BLaER1 (cell line): ENCODE measurements around the gene ITGA1.

Experiments
- H3K27ac ChIP-seq: shearing (Covaris generic); formaldehyde crosslinking; 2 replicates; pipeline ENCODE4 v1.8.1; 2022
- H3K27me3 ChIP-seq: shearing (Covaris generic); formaldehyde crosslinking; 2 replicates; pipeline ENCODE4 v1.8.1; 2022
- H3K36me3 ChIP-seq: shearing (Covaris generic); formaldehyde crosslinking; 2 replicates; pipeline ENCODE4 v1.8.1; 2022
- H3K4me1 ChIP-seq: shearing (Covaris generic); formaldehyde crosslinking; 2 replicates; pipeline ENCODE4 v1.8.1; 2022
- H3K4me2 ChIP-seq: shearing (Covaris generic); formaldehyde crosslinking; 2 replicates; pipeline ENCODE4 v1.8.1; 2022
- H3K4me3 ChIP-seq: shearing (Covaris generic); formaldehyde crosslinking; 2 replicates; pipeline ENCODE4 v1.8.1; 2022
- H3K9ac ChIP-seq: shearing (Covaris generic); formaldehyde crosslinking; 2 replicates; pipeline ENCODE4 v1.8.1; 2022
- H3K9me3 ChIP-seq: shearing (Covaris generic); formaldehyde crosslinking; 2 replicates; pipeline ENCODE4 v1.8.1; 2022
- H4K20me1 ChIP-seq: shearing (Covaris generic); formaldehyde crosslinking; 2 replicates; pipeline ENCODE4 v1.8.1; 2022
- Cebpa-rat ChIP-seq: shearing (Covaris generic); IDR thresholded peaks from 2 replicates; pipeline ENCODE4 v1.8.1; 2022

Gene ITGA1

DNA sequence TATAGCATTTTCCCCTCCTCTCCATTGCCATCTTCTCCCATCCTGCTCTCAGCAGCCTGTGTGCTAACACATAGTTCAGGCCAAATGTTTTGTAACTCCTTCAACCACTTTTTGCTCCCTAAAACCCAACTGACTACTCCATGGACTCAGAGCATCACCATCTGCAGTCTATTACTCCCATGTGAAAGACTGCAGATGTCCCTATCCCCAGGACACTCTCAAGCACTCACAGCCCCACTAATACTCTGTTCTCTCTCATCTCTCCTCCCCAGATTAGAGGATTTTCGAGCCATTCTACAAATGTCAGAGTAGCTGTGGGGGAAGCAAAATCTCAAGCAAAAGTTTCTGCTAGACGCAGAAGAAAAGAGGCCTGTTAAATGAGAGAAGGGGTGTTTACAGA lies 99.3 kb downstream of the ITGA1 start:
- Histone ChIP-seq H3K4me1 (no peaks in the 10 kb centered on the region), H3K27ac (no peak overlapping the region), H3K4me2 (no peak overlapping the region), H4K20me1 (no peaks in the 10 kb centered on the region), H3K27me3 (no peaks in the 10 kb centered on the region), H3K9me3 (no peaks in the 10 kb centered on the region), H3K36me3 (no peaks in the 10 kb centered on the region), H3K4me3 (no peak overlapping the region), H3K9ac (no peak overlapping the region)
- no peak for TF ChIP-seq Cebpa-rat

DNA sequence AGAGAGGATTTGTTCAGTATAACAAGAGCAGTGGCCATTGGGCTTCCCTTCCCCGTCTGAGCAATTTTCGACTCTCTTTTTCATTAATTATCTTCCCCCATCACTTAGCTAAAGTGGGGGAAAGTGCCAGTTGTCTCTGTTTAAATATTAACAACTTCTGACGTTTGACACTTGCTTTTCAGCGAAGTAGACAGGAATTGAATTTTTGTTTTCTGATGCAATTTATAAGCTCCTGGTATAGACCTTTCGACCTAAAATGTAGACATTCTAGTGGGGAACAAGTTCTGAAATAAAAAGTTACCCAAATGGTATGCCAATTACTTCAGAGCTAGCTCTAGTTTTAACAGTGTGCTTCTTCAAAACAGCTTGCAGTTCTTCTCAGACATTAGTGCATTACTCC lies 100.6 kb downstream of the ITGA1 start:
- no peaks in the 10 kb centered on the region for H3K36me3 ChIP-seq
- no peaks in the 10 kb centered on the region for H3K9me3 ChIP-seq
- H3K4me3 ChIP-seq: no peak overlapping the region
- no peak overlapping the region for H3K27ac ChIP-seq
- no peaks in the 10 kb centered on the region for H4K20me1 ChIP-seq
- no peaks in the 10 kb centered on the region for H3K4me1 ChIP-seq
- no peak overlapping the region for H3K4me2 ChIP-seq
- H3K27me3 ChIP-seq: no peaks in the 10 kb centered on the region
- TF ChIP-seq Cebpa-rat: no peak
- no peak overlapping the region for H3K9ac ChIP-seq

DNA sequence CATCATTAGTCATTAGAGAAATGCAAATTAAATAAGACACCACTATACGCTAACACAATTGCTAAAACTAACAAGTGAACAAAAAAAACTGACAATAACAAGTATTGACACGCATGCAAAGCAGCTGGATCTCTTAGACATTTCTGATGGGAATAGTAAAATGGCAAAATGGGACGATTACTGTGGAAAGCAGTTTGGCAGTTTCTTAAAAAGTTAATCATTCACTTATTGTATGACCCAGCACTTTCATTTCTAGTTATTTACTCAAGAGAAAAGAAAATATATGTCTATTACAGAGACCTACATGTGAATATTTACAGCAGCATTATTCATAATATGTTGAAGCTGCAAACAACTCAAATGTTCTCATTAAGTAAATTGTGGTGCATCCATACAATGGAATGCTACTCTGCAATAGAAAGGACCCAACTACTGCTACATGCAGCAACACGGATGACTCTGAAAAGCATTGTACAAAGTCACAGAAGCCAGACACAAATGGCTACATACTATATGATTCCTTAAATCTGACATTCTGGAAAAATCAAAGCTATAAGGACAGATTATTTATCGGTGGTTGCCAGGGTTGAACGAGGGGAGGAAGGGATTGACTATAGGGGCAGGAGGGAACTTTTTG lies 104.6 kb downstream of the ITGA1 start:
- TF ChIP-seq Cebpa-rat: no peak
- Histone ChIP-seq H3K4me2 (no peak overlapping the region), H3K9ac (no peak overlapping the region), H3K36me3 (no peaks in the 10 kb centered on the region), H3K9me3 (no peaks in the 10 kb centered on the region), H4K20me1 (no peaks in the 10 kb centered on the region), H3K27ac (no peak overlapping the region), H3K4me3 (no peak overlapping the region), H3K4me1 (peaks cover 10% of the 10 kb centered on the region; the same call in 1 of the 2 replicates), H3K27me3 (no peaks in the 10 kb centered on the region)

DNA sequence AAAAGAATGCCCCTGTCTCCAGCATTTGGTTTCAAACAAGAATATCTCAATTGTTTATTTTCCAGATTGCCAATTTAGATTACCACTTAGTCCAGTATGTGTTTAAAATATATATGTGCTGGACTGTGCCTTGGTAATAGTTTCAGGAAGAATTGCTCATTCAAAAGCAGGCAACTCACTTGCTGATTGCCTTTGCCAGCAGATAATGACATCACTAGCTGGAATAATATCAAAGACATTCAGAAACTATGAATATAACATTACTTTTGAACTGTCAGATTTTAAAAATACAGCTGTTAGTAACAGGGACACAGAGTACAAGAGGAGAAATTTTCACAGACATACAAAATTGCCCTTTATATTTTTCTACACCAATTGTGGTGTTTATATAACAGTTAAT lies 105.4 kb downstream of the ITGA1 start:
- no peaks in the 10 kb centered on the region for H4K20me1 ChIP-seq
- H3K4me1 ChIP-seq: peaks cover 10% of the 10 kb centered on the region; the same call in 1 of the 2 replicates
- H3K36me3 ChIP-seq: no peaks in the 10 kb centered on the region
- no peak overlapping the region for H3K4me3 ChIP-seq
- no peak overlapping the region for H3K9ac ChIP-seq
- H3K4me2 ChIP-seq: no peak overlapping the region
- no peaks in the 10 kb centered on the region for H3K9me3 ChIP-seq
- H3K27me3 ChIP-seq: no peaks in the 10 kb centered on the region
- no peak for TF ChIP-seq Cebpa-rat
- no peak overlapping the region for H3K27ac ChIP-seq

DNA sequence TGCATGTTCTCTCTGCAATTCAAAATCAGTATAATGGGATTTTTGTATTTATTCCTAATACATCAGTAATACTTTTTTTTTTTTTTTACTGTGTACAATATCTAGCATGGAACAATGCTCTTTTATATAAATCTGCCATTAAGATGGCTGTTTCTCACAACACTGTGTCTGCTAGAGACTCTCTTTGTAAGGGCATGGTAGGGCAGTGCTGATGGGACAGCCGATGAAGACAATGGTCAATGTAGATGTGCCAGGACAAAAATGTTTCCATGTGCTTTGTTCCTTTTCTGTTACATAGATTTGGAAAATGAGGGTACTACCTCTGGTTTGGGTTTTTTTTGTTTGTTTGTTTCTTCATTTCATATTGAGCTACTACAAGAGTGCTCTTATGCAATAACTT lies 106.1 kb downstream of the ITGA1 start:
- no peaks in the 10 kb centered on the region for H3K36me3 ChIP-seq
- no peaks in the 10 kb centered on the region for H4K20me1 ChIP-seq
- no peaks in the 10 kb centered on the region for H3K9me3 ChIP-seq
- peaks cover 10% of the 10 kb centered on the region; the same call in 1 of the 2 replicates for H3K4me1 ChIP-seq
- no peak overlapping the region for H3K4me2 ChIP-seq
- H3K27ac ChIP-seq: no peak overlapping the region
- TF ChIP-seq Cebpa-rat: no peak
- no peak overlapping the region for H3K9ac ChIP-seq
- no peak overlapping the region for H3K4me3 ChIP-seq
- H3K27me3 ChIP-seq: no peaks in the 10 kb centered on the region

DNA sequence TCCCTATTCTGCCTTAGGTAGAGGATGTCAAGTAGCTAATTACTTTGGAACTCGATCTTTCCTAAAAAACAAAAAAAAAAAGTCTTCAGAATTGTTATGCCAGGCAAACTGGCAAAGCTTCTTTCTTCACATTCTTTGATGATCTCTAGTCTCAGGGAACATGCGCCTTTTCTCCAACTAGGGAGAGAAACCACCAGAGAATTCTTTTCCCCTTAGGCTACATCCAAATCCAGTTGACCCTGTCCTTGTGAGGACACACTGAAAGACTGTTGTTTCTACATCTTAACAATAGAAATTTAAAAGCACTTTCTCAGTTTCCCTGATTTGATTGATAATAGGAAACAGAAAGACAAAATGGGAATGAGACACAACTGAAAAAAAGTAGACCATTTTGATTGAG lies 106.7 kb downstream of the ITGA1 start:
- Histone ChIP-seq H3K4me3 (no peak overlapping the region), H4K20me1 (no peaks in the 10 kb centered on the region), H3K9ac (no peak overlapping the region), H3K4me1 (peaks cover 10% of the 10 kb centered on the region; the same call in 1 of the 2 replicates), H3K36me3 (no peaks in the 10 kb centered on the region), H3K9me3 (no peaks in the 10 kb centered on the region), H3K27me3 (no peaks in the 10 kb centered on the region), H3K27ac (no peak overlapping the region), H3K4me2 (no peak overlapping the region)
- no peak for TF ChIP-seq Cebpa-rat

DNA sequence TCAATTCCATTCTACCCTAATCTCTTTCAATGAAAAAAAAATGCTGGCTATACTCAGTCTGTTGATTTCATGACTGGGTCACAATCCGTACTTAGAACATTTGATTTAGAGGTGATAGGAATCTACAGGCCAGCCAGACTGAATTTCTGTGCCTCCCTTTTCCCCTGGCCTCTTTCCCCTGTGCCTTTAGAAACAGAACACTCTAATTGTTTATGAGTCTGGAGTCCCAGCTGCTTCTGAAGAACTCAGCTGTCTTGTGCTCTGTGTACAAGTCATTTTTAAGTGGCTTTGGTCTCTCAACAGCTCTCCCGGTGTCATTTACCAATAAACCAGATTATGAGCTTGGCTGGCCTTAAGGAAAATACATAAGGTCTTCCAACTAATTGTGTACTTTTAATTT lies 107.4 kb downstream of the ITGA1 start:
- no peak overlapping the region for H3K4me2 ChIP-seq
- H3K27me3 ChIP-seq: no peaks in the 10 kb centered on the region
- peaks cover 10% of the 10 kb centered on the region; the same call in 1 of the 2 replicates for H3K4me1 ChIP-seq
- H3K9ac ChIP-seq: no peak overlapping the region
- TF ChIP-seq Cebpa-rat: no peak
- H4K20me1 ChIP-seq: no peaks in the 10 kb centered on the region
- no peak overlapping the region for H3K4me3 ChIP-seq
- no peak overlapping the region for H3K27ac ChIP-seq
- no peaks in the 10 kb centered on the region for H3K9me3 ChIP-seq
- no peaks in the 10 kb centered on the region for H3K36me3 ChIP-seq

DNA sequence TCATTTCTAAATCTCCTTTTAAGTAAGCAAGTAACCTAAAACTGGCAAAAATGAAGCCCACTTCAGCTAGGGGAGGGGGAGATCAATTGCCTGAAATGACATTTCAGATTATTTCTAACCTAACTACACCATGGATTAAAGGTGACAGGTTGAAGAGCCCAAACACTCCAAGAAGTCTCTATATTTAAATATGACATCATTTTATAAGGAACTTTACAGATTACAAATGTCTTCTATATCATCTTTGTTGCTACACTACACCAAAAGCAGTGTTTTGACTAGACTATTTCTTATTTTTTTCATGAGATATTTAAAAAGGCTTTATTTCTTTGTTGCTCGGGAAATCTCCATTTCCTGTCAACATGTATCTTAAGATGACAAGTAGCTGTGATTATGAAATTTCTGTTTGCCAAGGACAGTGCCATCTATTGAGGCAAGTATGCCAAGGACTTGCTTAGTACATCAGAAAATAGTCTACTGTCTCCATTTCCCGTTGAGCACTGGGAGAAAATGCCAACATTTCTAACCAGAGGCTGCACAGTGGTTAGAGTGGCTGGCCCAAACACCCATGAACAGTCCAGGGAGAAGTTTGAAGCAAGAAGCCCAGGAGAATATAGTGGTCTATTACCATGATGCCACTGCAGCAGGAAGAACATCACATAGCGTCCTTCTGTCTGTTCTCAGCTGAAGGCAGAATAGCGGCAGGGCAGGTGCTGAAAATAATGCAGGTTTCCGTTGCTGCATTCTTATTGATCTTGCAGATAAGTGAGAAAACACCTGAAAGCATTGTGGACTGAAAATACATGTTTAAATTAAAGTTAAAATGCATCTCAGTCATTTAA lies 108.1 kb downstream of the ITGA1 start:
- Histone ChIP-seq H3K4me2 (no peak overlapping the region), H3K36me3 (no peaks in the 10 kb centered on the region), H3K9me3 (no peaks in the 10 kb centered on the region), H3K4me3 (no peak overlapping the region), H3K27ac (no peak overlapping the region), H4K20me1 (no peaks in the 10 kb centered on the region), H3K4me1 (peaks cover 10% of the 10 kb centered on the region; the same call in 1 of the 2 replicates), H3K9ac (no peak overlapping the region), H3K27me3 (no peaks in the 10 kb centered on the region)
- no peak for TF ChIP-seq Cebpa-rat

DNA sequence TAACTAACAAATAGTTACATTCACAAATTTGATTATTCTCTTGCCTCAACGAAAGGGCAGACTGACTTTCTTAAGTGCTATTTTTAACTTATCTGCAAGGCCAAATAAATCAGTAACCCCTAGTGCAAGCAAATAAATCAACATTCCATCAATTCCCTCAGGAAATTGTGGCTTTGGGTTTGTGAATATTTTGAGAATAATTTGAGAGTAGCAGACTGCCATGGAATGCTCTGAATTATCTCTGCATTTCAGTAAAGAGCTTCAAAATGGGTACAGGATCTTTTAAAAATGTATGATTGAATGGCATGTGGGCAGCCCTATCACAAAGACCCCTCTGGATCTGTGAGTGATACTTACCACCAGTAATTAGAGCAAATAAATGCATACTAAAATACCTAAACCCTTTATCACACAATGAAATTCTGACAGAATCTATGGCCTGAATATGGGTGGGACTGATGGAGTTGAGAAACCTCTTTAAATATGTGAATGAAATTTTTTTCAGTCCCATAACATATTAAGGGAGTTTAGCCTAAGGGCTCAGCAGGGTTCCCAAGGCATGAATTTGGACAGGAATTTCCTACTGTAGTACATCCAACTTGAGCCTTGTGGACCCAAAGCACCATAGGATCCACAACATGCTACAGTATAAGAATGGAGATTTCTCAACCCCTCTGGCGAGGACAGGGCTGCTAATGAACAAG lies 109.0 kb downstream of the ITGA1 start:
- Histone ChIP-seq H3K4me2 (no peak overlapping the region), H3K4me1 (peaks cover 10% of the 10 kb centered on the region; the same call in 1 of the 2 replicates), H3K4me3 (no peak overlapping the region), H4K20me1 (no peaks in the 10 kb centered on the region), H3K9ac (no peak overlapping the region), H3K27me3 (no peaks in the 10 kb centered on the region), H3K36me3 (no peaks in the 10 kb centered on the region), H3K27ac (no peak overlapping the region), H3K9me3 (no peaks in the 10 kb centered on the region)
- no peak for TF ChIP-seq Cebpa-rat

DNA sequence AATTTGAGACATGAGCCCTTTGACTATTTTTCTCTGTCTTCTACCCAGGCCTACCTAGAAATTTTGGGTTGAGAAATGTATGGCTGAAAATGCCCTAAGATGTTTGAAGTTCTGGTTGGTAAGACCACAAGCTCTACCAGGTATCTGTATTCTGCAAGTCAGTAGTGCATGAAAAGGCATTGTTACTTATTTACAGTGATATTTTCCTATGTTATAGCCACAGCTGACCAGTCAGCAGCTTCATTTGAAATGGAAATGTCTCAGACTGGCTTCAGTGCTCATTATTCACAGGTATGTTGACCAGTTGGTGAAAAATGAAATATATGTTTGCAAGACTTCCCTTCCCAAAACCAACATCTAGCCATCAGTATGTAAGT lies 109.5 kb downstream of the ITGA1 start:
- no peaks in the 10 kb centered on the region for H3K9me3 ChIP-seq
- H3K4me1 ChIP-seq: peaks cover 10% of the 10 kb centered on the region; the same call in 1 of the 2 replicates
- no peaks in the 10 kb centered on the region for H3K27me3 ChIP-seq
- H3K4me2 ChIP-seq: no peak overlapping the region
- no peak overlapping the region for H3K4me3 ChIP-seq
- no peaks in the 10 kb centered on the region for H3K36me3 ChIP-seq
- TF ChIP-seq Cebpa-rat: no peak
- no peaks in the 10 kb centered on the region for H4K20me1 ChIP-seq
- no peak overlapping the region for H3K9ac ChIP-seq
- no peak overlapping the region for H3K27ac ChIP-seq
